GM19397 (cell line): Measurements from ENCODE around the gene GID4.

Experiments used
- ATAC-seq: cut with Tn5 transposase; IDR thresholded peaks from one replicate; pipeline ENCODE4 v1.9.1; 2021; ENCODE audit warnings: mild to moderate bottlenecking, moderate library complexity; ENCODE audit not compliant: unreplicated experiment

Gene GID4

DNA sequence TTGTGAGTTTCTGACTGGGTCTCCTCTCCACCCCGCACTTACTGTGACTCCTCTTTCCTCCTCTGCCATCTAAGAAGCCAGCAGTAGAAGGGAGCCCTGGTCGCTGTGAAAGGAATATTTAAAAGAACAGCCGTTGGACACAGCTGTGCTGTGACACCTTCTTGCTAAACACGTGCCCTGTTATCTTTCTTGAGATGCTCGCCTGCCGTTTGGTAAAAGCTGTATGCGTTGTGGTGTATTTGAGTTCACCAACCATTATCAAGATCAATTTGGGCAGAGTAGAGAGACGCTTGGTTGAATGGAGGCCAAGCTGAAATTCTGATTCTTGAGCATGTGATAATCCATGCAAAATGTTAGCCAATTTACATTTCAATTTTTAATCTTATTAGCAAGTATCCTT is 3.8 kb downstream of the GID4 start:
- ATAC-seq = no peak

DNA sequence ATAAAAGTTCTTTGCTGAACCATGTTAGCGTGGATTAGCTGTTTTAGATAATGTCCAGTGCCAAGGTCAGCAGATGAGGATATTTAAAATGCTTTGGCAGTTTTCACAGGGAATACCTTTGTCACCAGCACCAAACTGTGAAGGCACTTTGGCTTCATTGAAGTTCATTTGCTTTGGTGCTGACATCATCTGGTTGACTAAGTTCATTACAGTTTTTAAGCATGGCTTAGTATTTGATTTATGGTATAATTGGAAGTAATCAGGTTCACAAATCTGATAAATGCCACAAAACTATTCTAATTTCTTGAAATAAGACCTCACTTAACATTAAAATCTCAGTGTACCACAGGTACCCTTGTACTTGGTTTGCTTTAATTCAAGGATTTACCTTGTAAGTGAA is 4.3 kb downstream of the GID4 start:
- no peak for ATAC-seq

DNA sequence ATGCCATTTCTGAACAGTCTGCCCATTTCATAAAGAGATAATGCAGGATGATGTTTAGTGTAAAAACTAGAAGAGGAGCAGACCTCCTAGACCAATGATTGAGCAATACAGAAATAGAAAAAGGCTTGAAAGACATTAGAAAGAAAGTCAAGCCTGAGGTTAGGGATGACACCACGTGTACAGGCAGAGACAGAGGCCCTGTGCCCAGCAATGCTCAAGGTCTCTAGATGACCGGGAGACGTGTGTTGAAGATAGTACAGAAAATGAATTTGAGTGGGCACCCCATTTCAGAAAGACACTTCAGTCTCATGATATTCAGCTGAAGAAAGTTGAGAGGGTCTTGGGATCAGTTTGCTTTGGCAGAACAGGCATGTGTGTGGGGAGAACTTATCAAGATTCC is 5.4 kb downstream of the GID4 start:
- ATAC-seq = no peak

DNA sequence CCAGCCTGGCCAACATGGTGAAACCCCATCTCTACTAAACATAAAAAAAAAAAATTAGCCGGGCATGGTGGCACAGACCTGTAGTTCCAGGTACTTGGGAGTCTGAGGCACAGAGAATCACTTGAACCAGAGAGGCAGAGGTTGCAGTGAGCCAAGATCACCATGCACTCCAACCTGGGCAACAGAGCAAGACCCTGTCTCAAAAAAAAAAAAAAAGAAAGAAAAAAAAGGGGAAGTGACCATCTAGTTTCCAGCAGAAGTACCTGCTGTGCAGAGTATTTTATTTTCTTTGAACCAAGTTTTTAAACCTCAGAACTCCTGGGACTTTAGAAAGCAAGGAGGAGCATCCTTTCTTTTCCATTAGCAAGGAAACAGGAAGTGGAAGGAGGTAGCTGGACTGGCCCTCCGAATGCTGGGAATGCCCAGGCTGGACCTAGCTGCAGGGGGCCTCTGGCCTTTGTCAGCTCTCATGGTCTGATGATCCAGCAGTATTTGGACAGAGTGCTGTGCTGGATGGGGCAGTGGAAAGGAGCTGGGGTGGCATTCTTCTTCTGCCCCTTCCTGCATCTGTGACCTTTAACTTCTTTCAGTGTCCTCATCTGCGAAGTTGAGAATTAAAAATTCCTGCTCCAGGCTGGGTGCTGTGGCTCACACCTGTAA is 6.6 kb downstream of the GID4 start:
- ATAC-seq = no peak

DNA sequence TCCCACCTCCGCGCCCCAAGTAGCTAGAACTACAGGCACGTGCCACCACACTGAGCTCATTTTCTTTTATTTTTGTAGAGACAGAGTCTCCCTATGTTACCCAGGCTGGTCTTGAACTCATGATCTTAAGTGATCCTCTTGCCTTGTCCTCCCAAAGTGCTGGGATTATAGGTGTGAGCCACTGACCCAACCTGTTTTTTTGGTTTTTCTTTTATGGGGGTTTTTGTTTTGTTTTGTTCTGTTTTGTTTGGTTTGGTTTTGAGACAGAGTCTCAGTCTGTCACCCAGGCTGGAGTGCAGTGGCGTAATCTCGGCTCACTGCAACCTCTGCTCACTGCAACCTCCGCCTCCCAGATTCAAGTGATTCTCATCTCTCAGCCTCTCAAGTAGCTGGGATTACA is 16.4 kb downstream of the GID4 start:
- ATAC-seq = no peak

DNA sequence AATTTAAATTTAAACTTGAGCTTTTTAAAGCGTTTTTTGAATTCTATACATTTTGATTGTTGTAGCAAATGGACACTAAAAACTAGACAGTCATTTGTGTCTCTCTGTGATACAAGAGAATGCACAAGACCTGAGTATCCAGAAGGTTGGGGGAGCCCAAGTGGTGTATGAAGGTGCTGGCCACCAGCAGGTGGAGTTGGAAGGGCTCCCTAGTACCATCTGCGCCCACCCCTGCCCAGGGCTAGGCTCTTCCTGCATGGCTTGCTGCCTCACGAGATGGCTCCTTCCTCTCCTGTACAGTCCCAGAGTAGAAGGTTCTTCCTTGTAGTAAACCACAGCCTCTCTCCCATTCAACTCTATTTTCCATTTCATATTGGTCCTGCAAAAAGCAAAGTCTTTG is 17.0 kb downstream of the GID4 start:
- ATAC-seq = no peak

DNA sequence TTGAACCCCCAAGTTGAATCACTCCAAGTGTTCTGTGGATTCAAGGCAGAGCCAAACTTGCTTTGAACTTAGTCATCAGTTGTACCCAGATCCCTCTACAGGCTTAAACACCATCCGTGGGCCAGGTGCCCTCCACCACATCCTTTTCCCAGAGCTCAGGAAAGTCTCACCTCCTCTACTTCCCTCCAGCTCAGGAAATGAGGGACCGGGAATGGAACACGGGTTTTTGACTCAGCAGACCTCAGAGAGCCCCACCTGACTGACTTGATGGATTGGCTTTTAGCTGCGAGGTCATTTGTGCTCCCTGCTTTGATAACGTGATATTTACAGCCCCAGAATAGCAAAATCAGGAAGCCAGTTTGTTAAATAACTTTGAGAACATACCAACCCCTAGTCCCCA is 20.1 kb downstream of the GID4 start:
- ATAC-seq = no peak

DNA sequence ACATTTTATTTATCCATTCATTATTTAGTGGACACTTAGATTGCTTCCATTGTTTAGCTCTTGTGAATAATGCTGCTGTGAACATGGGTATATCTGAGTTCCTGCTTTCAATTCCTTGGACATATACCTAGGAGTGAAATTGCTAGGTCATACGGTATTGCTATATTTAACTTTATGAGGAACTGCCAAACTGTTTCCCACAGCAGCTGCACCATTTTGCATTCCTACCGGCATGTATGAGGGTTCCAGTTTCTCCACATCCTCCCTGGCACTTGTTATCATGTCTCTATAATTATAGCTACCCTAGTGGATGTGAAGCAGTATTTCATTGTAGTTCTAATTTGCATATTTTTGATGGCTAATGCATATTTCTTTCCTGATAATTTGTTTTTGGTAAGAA is 24.8 kb downstream of the GID4 start:
- ATAC-seq = no peak

DNA sequence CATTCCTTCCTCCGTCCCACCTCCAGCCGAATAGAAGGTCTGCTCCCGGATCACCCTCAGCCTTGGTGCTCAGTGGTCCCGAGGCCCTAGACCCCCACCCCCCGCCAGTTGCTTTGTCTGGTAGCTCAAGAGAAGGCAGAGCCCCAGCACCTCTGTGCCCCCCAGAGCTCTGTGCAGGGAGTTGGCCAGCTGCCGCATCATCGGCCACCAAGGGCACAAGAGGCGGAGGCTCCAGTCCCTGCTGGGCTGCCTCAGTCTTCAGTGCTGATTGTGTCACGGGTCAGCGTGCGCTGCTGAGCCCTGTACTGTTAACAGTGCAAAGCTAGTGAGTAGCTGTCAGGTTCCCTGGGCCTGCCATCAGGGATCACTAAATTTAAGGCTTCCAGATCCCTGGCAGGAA is 26.3 kb downstream of the GID4 start:
- ATAC-seq = no peak

DNA sequence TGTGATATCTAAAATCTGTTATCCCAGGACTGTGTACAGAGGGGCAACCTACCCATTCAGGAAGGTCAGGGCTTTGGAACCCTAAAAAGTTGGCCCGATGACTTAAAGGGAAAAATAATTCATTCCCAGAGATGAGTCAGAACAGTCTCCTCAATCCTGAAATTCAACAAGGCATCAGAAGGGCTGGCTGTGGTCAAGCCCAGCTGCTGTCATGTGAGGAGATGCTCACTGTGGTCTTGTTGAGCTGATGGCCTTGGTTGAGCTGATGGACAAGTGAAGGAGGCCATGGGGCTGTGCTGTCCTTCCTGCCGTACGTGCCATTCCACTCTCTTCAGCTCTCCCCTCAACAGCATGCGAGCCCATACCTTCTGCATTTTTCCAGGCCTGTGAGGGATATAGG is 27.7 kb downstream of the GID4 start:
- no peak for ATAC-seq

DNA sequence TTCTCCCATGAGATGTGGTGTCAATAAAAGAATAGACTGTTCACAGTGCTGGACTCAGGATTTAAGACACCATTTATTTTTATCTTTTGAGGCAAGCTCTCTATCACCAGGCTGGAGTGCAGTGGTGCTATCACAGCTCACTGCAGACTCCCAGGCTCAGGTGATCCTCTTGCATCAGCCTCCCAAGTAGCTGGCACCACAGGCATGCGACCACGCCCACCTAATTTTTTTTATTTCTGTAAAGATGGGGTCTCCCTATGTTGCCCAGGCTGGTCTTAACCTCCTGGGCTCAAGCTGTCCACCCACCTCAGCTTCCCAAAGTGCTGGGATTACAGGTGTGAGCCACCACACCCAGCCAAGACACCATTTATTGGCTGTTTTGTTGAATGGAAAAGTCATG is 29.9 kb downstream of the GID4 start:
- ATAC-seq = no peak

DNA sequence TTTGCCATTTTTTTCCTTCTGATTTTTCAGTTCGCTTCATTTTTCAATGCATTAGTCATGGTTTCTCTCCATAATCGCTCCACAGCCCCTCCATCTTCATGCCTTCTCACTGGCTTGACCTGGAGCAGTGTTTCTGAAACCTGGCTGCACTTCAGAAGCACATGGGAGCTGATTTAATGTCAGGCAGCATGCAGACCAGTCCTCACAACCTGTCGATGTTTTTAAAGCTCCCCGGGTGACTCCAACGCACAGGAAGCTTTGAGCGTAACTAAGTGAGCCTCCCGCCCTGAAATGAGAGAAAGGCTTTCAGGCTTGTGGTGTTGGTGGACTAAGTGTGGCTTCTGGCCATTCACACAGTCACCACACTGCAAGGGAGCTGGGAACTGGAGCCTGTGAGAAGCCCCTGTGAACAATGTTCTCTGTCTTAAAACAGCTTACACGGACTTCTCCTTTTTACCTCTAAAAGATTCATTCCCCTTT is 31.7 kb downstream of the GID4 start:
- ATAC-seq = no peak

DNA sequence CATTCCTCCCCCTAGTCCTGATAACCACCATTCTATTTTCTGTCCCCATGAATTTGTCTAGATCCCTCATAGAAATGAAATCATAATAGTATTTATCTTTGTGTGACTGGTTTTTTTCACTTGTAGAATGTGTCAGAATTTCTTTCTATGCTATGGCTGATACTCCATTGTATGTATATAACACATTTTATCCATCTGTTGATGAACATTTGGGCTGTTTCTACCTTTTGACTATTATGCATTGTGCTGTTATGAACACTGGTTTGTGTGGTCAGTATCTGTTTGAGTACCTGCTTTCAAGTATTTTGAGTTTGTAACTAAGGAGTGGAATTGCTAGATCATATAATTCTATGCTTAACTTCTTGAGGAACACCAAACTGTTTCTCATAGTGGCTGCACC is 32.5 kb downstream of the GID4 start:
- ATAC-seq = no peak

DNA sequence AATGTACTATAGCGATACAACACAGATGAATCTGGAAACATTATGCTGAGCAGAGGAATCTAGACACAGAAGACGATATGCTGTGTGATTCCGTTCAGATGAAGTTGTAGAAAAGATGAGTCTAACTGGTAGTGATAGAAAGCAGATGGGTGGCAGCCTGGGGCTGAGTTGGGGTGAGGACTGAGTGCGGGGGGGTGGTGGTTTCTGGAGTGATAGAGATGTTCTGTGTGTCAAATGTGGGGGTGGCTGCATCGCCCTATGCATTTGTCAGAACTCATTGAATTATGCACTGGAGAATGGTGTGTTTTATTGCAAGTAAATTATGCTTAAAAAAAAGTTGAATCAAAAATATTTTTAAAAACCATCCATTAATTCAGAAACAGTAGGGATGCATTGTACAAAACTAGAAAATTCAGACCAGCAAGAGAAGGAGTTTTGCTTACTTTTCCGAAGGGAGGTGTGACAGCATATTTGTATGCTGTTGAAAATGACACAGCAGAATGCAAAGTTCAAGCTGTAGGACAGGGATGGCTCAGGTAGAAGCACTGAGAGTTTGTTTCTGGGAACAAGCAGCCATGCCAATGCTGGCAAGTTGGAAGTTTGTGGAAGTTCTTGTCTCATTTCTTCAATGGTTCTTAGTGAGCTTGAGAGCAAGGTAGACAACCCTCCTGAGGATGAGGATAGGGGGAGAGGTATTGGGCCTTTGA is 35.5 kb downstream of the GID4 start:
- ATAC-seq = no peak

DNA sequence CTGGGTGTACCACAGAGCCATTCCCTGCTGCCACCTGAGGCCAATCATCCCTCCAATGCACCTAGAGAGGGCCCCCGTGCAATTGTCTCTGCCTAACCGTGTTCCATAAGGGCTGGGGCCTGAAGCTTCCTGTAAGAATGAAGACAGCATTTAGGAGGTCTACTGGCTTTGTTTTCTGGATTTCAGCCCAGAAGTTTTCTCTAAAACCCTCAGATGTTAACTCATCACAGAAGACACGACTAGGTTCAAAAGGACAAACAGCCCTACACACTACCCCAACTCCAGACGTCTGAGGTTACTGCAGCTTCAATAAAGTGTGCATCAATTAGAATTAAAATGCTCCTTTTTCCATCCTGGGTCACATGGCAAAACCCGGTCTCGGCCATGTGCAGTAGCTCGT is 37.7 kb downstream of the GID4 start:
- ATAC-seq = no peak

DNA sequence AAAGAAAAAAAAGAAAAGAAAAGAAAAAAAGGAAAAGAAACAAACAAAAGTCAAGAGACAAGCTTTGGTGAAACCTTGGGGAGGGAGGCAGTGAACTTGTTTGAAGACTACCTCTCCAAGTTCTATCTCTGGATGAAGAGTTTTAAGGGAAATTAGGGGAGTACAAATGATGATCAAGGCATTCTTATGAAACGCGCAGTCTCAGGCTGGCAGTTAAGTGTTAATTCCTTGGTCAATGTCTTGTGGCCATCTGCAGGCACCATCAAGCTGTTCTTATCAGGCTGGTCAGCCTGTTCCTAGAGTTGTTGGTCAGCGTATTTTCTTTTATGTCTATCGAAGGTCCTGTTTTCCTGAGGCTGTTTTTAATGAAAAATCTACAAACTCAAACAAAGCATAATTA is 40.3 kb downstream of the GID4 start:
- no peak for ATAC-seq

DNA sequence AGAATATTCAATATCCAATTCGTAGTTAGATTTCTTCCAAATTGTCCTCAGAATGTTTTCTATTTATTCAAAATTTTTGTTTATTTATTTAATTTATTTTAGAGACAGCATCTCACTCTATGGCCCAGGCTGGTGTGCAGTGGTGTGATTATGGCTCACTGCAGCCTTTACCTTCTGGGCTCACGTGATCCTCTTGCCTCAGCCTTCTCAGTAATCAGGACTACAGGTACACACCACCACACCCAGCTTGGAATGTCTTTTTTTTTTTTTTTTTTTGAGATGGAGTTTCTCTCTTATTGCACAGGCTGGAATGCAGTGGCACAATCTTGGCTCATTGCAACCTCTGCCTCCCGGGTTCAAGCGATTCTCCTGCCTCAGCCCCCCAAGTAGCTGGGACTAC is 45.0 kb downstream of the GID4 start:
- ATAC-seq = no peak

DNA sequence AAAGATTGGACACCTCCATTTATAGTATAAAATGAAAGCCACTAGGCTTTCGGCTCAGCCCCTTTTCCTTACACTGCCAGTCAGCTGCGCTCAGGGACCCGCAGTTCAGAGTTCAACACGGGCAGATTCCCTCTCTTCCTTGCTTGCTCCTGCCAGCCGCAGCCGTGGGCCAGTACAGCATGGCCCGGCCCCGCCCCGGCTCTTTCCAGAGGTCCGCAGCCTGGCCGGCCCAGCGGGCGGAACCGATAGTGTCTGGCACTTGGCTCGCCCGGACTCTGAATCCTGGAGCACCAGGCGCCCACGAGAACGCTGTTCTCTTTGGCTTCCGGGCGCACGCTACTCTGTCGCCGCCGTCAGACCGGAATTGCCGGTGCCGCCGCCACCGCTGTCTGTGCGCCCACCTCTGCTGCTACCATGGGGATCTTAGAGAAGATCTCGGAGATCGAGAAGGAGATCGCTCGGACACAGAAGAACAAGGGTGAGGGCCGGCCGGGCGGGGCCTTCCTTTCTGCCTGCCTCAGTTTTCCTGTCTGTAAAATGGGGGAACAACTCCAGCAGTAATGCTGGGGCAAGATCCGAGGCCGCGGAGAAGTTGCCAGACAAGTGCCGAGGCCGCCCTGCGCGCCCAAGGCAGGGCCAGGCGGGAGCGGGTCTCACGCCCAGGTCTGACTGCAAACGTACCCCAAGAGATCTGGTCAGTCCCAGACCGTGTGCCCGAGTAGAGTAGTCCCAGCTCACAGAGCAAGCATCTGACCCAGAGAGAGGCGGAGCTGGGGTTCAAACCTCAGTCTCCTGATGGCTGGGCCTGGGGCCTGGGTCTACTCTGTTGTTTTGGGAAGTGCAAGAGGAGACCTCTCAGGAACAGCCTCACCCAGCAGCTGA is 48.6 kb downstream of the GID4 start, which contains the start of gene DRG2:
TSS of gene DRG2 (plus strand) at position 339 of the 882 bp plus-strand sequence. CDS start at position 415, 76 bp downstream.
- ATAC-seq = peak; percentile 87

DNA sequence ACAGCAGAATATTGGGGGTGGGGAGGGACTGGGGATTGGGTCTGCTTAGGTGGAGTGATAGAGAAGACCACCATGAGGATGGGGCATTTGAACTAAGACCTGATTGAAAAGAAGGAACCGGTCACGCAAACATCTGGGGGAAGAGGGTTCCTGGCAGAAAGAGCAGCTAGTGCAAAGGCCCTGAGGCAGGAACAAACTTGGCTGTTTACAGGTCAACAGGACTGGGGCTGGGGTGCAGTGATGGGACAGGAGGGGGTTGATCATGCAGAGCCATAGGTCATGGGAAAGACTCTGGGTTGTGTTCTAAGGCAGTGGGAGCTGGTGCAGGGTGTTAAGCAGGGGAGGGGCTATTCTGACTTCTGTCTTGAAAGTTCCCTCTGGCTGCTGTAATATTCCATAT is 50.4 kb downstream of the GID4 start:
- no peak for ATAC-seq

DNA sequence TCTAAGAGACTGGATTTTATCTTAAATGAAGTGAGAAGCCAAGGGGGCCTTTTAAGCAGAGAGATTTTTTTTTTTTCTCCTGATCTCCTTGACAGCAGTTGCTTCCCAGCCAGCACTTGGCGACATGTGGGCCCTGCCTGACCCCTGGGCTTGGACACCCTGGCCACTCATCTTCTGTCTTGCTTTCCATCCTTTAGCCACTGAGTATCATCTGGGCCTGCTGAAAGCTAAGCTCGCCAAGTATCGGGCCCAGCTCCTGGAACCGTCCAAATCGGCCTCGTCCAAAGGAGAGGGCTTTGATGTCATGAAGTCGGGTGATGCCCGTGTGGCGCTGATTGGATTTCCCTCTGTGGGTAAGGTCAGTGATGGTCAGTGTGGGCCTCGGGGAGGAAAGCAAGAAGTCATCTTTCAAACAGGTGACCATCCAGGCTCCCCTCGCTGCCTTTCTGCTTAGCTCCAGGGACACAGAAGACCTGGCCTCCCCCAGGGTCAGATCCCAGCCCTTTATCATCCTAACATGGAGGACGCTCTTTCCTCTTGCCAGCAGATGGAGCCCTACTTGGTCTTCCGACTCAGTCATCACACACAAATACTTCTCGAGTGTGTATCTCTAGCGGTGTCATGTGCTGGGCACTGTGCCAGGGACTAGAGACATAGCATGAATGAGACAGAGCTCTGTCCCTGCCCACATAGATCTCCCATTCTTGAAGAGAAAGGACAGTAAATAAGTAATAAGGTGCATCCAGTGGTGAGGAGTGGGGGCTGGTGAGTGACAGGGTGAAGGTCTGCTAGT is 54.6 kb downstream of the GID4 start:
- ATAC-seq = no peak

DNA sequence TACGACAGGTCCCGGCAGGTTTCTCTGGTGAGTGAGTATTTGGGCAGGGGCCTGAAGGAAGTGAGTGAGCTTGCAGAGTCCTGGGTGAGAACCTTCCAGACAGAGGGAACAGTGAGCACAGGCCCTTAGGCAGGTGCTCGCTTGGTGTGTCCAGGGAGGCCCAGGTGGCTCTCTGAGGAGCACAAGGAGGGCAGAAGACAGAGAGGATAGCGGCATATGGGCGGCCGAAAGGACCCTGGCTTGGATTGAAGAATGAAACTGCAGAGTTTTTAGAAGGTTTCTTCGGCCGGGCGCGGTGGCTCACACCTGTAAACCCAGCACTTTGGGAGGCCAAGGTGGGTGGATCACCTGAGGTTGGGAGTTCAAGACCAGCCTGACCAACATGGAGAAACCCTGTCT is 55.2 kb downstream of the GID4 start:
- no peak for ATAC-seq
